SK-N-SH (cell line): ENCODE results near the gene RPS24. TPM values are rescaled to one million over a fixed set of nuclear protein-coding genes. Genes with fewer than 3 reads are reported as not detected.

ENCODE experiments used
- CTCF ChIA-PET: fragments of 300-600, 350-600 bp; formaldehyde crosslinking; extraction: SDS; loops from one replicate; lab custom pipeline; 2021; lab: Yijun Ruan, JAX
- POLR2A ChIA-PET: fragments of 350-600 bp; sonication (Branson Sonifier 250); formaldehyde crosslinking; extraction: SDS; loops from one replicate; lab custom pipeline; 2020; ENCODE audit warnings: antibody characterized with exemption, inconsistent platforms; lab: Yijun Ruan, JAX
- DNase-seq: peaks from one replicate; pipeline ENCODE4 v3.0.0; 2012
- H2AFZ ChIP-seq: fragments of 200-600 bp; sonication (generic); 2 replicates; pipeline ENCODE4 v1.8.1; 2016; ENCODE audit warnings: antibody characterized with exemption, mild to moderate bottlenecking, low read depth
- H3F3A ChIP-seq: fragments of 200-600 bp; sonication (generic); replicated peaks from 2 replicates; pipeline ENCODE3; 2016; ENCODE audit warnings: antibody characterized with exemption, mild to moderate bottlenecking; ENCODE audit not compliant: insufficient read depth
- H3K27ac ChIP-seq, 2 experiments: fragments of 200-500 bp in 1 of 2; fragments of 200-600 bp in 1 of 2; sonication (Bioruptor generic) in 1 of 2; sonication (generic), shearing (Covaris generic) in 1 of 2; 2 replicates each; pipeline versions ENCODE4 v1.5.1 to v1.6.1; 2014 to 2016; ENCODE audit warnings: low read depth in 2 of 2, inconsistent platforms in 1 of 2, low read length in 1 of 2, mild to moderate bottlenecking in 1 of 2, mixed read lengths in 1 of 2
- H3K27me3 ChIP-seq: fragments of 200-600 bp; sonication (generic), shearing (Covaris generic); 2 replicates; pipeline ENCODE4 v1.6.1; 2016; ENCODE audit warnings: mixed run types; ENCODE audit not compliant: insufficient read depth
- H3K36me3 ChIP-seq, 2 experiments: fragments of 200-500 bp in 1 of 2; fragments of 200-600 bp in 1 of 2; sonication (Bioruptor generic) in 1 of 2; sonication (generic) in 1 of 2; replicated peaks in 1 of 2; 2 replicates each; pipeline versions ENCODE3 to v1.5.1; 2014 to 2016; ENCODE audit warnings: low read length in 1 of 2, mild to moderate bottlenecking in 1 of 2; ENCODE audit not compliant: insufficient read depth in 2 of 2, control insufficient read depth in 1 of 2
- H3K4me1 ChIP-seq, 2 experiments: fragments of 200-500 bp in 1 of 2; fragments of 200-600 bp in 1 of 2; sonication (Bioruptor generic) in 1 of 2; sonication (generic), shearing (Covaris generic) in 1 of 2; 2 replicates each; pipeline versions ENCODE4 v1.5.1 to v1.6.1; 2014 to 2016; ENCODE audit warnings: low read depth in 1 of 2, low read length in 1 of 2, mixed run types in 1 of 2; ENCODE audit not compliant: insufficient read depth in 2 of 2, control insufficient read depth in 1 of 2
- H3K4me2 ChIP-seq: fragments of 200-600 bp; sonication (generic), shearing (Covaris generic); 2 replicates; pipeline ENCODE4 v1.6.1; 2017; ENCODE audit warnings: mixed run types
- H3K4me3 ChIP-seq, 2 experiments: fragments of 200-500 bp in 1 of 2; fragments of 200-600 bp in 1 of 2; sonication (Bioruptor generic) in 1 of 2; sonication (generic), shearing (Covaris generic) in 1 of 2; 2 replicates each; pipeline versions ENCODE4 v1.5.1 to v1.8.1; 2014 to 2016; ENCODE audit warnings: low read depth in 2 of 2, inconsistent platforms in 1 of 2, low read length in 1 of 2, mild to moderate bottlenecking in 1 of 2, mixed read lengths in 1 of 2, moderate library complexity in 1 of 2
- H3K79me2 ChIP-seq: fragments of 200-600 bp; sonication (generic); 2 replicates; pipeline ENCODE4 v1.8.1; 2017; ENCODE audit warnings: mild to moderate bottlenecking; ENCODE audit not compliant: insufficient read depth
- H3K9ac ChIP-seq: fragments of 200-600 bp; sonication (generic); 2 replicates; pipeline ENCODE4 v1.6.1; 2017; ENCODE audit warnings: mixed run types
- H3K9me2 ChIP-seq: fragments of 200-600 bp; sonication (generic); 2 replicates; pipeline ENCODE4 v1.6.1; 2017; ENCODE audit warnings: mixed run types
- H3K9me3 ChIP-seq: fragments of 200-600 bp; sonication (generic); 2 replicates; pipeline ENCODE4 v1.6.1; 2017; ENCODE audit warnings: mixed run types, mild to moderate bottlenecking, moderate library complexity
- H4K20me1 ChIP-seq: fragments of 200-600 bp; sonication (generic); 2 replicates; pipeline ENCODE4 v1.6.1; 2017; ENCODE audit warnings: mild to moderate bottlenecking, mixed run types; ENCODE audit not compliant: insufficient read depth
- CTCF ChIP-seq: fragments of 200-600 bp; sonication (generic); IDR thresholded peaks from 2 replicates; pipeline ENCODE4 v1.6.1; 2017; ENCODE audit warnings: antibody characterized with exemption, mild to moderate bottlenecking, moderate library complexity
- EP300 ChIP-seq, 2 experiments: IDR thresholded peaks; 2 replicates each; pipeline versions ENCODE4 v1.4.0 to v1.6.1; 2012; ENCODE audit warnings: borderline replicate concordance in 1 of 2, low read depth in 1 of 2, low read length in 1 of 2
- IRF3 ChIP-seq: fragments of 150-350 bp; IDR thresholded peaks from 2 replicates; pipeline ENCODE4 v1.6.1; 2016; ENCODE audit warnings: mild to moderate bottlenecking, low read depth, low read length
- JUND ChIP-seq: IDR thresholded peaks from 2 replicates; pipeline ENCODE4 v1.4.0; 2012
- MAX ChIP-seq: IDR thresholded peaks from 2 replicates; pipeline ENCODE4 v1.4.0; 2012; ENCODE audit warnings: low read depth
- NRF1 ChIP-seq: IDR thresholded peaks from 2 replicates; pipeline ENCODE4 v1.6.1; 2012; ENCODE audit warnings: low read depth, mild to moderate bottlenecking, low read length
- POLR2AphosphoS5 ChIP-seq: IDR thresholded peaks from 2 replicates; pipeline ENCODE4 v1.6.1; 2012; ENCODE audit warnings: low read depth, low read length
- RFX5 ChIP-seq: IDR thresholded peaks from 2 replicates; pipeline ENCODE4 v1.6.1; 2012; ENCODE audit warnings: mild to moderate bottlenecking, improper control_type of control experiment, low read length
- TAF1 ChIP-seq: IDR thresholded peaks from 2 replicates; pipeline ENCODE4 v1.6.1; 2012; ENCODE audit warnings: low read depth, mild to moderate bottlenecking, low read length, moderate library complexity, borderline replicate concordance
- TCF12 ChIP-seq: IDR thresholded peaks from 2 replicates; pipeline ENCODE4 v1.4.0; 2012
- TEAD4 ChIP-seq: IDR thresholded peaks from 2 replicates; pipeline ENCODE4 v1.4.0; 2012; ENCODE audit warnings: mild to moderate bottlenecking, borderline replicate concordance; ENCODE audit not compliant: insufficient read depth
- USF1 ChIP-seq: IDR thresholded peaks from 2 replicates; pipeline ENCODE4 v1.4.0; 2012; ENCODE audit warnings: low read depth, borderline replicate concordance
- YY1 ChIP-seq: IDR thresholded peaks from 2 replicates; pipeline ENCODE4 v1.4.0; 2012; ENCODE audit warnings: low read depth, mild to moderate bottlenecking
- ZBTB33 ChIP-seq: IDR thresholded peaks from 2 replicates; pipeline ENCODE4 v1.4.0; 2012; ENCODE audit warnings: low read depth, borderline replicate concordance
- WGBS: methylation state at CpG from one replicate; pipeline ENCODE4 v1.1.6; 2017; ENCODE audit warnings: low lambda C conversion rate; 5-methylcytosine and 5-hydroxymethylcytosine counted together
- polyA plus RNA-seq, 3 experiments: library from polyadenylated mRNA; depleted of rRNA; stranded (reverse); fragments of >200 nt; gene quantifications; 2 replicates each; pipeline ENCODE4 v1.2.3, GENCODE V29; 2012

RPS24 gene
- polyA plus RNA-seq, 1 of the 3 experiments (the other 2 are of a cell fraction), result 3,806 TPM

GRCh38 chr10:78039743-78040142, 6.1 kb downstream of the RPS24 start:
- H3K27me3 ChIP-seq, result no peaks in the 10 kb centered on the region
- H3K27ac ChIP-seq, result no peak overlapping the region
- H3K79me2 ChIP-seq, result peaks cover 55% of the 10 kb centered on the region
- ChIA-PET CTCF (interaction anchor here (1.0 to 1.8 kb wide), 2 partner anchors 8 to 10 kb away, joined by 3 to 6 read pairs; partner anchors contain the start of gene POLR3A), POLR2A (no interaction called here)
- no peak overlapping the region for H3K4me2 ChIP-seq
- peaks cover 75 to 77% of the 10 kb centered on the region in 2 experiments for H3K36me3 ChIP-seq
- peaks cover 43 to 59% of the 10 kb centered on the region in 2 experiments for H3K4me1 ChIP-seq
- H3K9me2 ChIP-seq, result no peaks in the 10 kb centered on the region
- 96% methylated on average over 3 of the region's 3 CpGs for WGBS
- DNase-seq, result no peak
- H3K9me3 ChIP-seq, result no peaks in the 10 kb centered on the region
- no peak overlapping the region for H3K9ac ChIP-seq
- no peak overlapping the region for H3K4me3 ChIP-seq
- no peak for TF ChIP-seq EP300 (IDR thresholded peaks at IDR 0.05; ENCODE audit: borderline replicate concordance in 1 of 2, low read depth in 1 of 2, low read length in 1 of 2)
- TF ChIP-seq YY1, result no peak
- no peak for TF ChIP-seq NRF1
- no peak for TF ChIP-seq MAX
- no peak for TF ChIP-seq USF1
- no peak for TF ChIP-seq CTCF
- TF ChIP-seq ZBTB33, result no peak
- TF ChIP-seq IRF3, result no peak
- no peak for TF ChIP-seq TCF12
- TF ChIP-seq RFX5, result no peak
- no peak for TF ChIP-seq POLR2AphosphoS5
- TF ChIP-seq JUND, result no peak
- no peak for TF ChIP-seq TEAD4
- TF ChIP-seq TAF1, result no peak
- H2AFZ ChIP-seq, result no peak overlapping the region
- H4K20me1 ChIP-seq, result peaks cover 89% of the 10 kb centered on the region
- H3F3A ChIP-seq, result peaks cover 53% of the 10 kb centered on the region
